Measurements from ENCODE around the gene SLC35A2.
A peak's percentile ranks its signal among the peaks of the same experiment; 100 is the strongest.

Gene SLC35A2

GRCh38 chrX:48923771-48924170, 12.3 kb upstream of the SLC35A2 start:
- DNase-seq (ENCODE audit: low read depth): no peak
- TF ChIP-seq CTCF (IDR thresholded peaks at IDR 0.05; ENCODE audit: low read depth, low read length) (no peak), POLR2A (IDR thresholded peaks at IDR 0.05; ENCODE audit: extremely low read depth, insufficient read length) (no peak), MAX (IDR thresholded peaks at IDR 0.05; ENCODE audit: low read depth, low read length) (no peak), MYC (IDR thresholded peaks at IDR 0.05; ENCODE audit: low read depth, low read length) (no peak)
- no peak overlapping the region for H3K4me3 ChIP-seq (ENCODE audit: low read depth, low read length)

GRCh38 chrX:48920718-48921104, 9.3 kb upstream of the SLC35A2 start:
- TF ChIP-seq POLR2A (IDR thresholded peaks at IDR 0.05; ENCODE audit: extremely low read depth, insufficient read length) (no peak), CTCF (IDR thresholded peaks at IDR 0.05; ENCODE audit: low read depth, low read length) (no peak), MAX (IDR thresholded peaks at IDR 0.05; ENCODE audit: low read depth, low read length) (no peak), MYC (IDR thresholded peaks at IDR 0.05; ENCODE audit: low read depth, low read length) (no peak)
- H3K4me3 ChIP-seq (ENCODE audit: low read depth, low read length): no peak overlapping the region
- DNase-seq (ENCODE audit: low read depth): no peak

GRCh38 chrX:48919947-48920717, 8.7 kb upstream of the SLC35A2 start:
- TF ChIP-seq MYC (IDR thresholded peaks at IDR 0.05; ENCODE audit: low read depth, low read length): no peak
- TF ChIP-seq POLR2A (IDR thresholded peaks at IDR 0.05; ENCODE audit: extremely low read depth, insufficient read length): no peak
- no peak for TF ChIP-seq CTCF (IDR thresholded peaks at IDR 0.05; ENCODE audit: low read depth, low read length)
- TF ChIP-seq MAX (IDR thresholded peaks at IDR 0.05; ENCODE audit: low read depth, low read length): no peak
- H3K4me3 ChIP-seq (ENCODE audit: low read depth, low read length): no peak overlapping the region
- DNase-seq (ENCODE audit: low read depth): no peak

- no peak for DNase-seq (ENCODE audit: low read depth)
- H3K4me3 ChIP-seq (ENCODE audit: low read depth, low read length): peak overlapping the region; percentile 28
- TF ChIP-seq MYC (IDR thresholded peaks at IDR 0.05; ENCODE audit: low read depth, low read length) (no peak), MAX (IDR thresholded peaks at IDR 0.05; ENCODE audit: low read depth, low read length) (no peak), CTCF (IDR thresholded peaks at IDR 0.05; ENCODE audit: low read depth, low read length) (no peak), POLR2A (IDR thresholded peaks at IDR 0.05; ENCODE audit: extremely low read depth, insufficient read length) (no peak)
Observed at GRCh38 chrX:48919360-48919841, 8.0 kb upstream of the SLC35A2 start.

GRCh38 chrX:48918643-48919340, 7.3 kb upstream of the SLC35A2 start, which contains the start of gene PIM2:
PIM2 (minus strand) TSS chrX:48919024; CDS start chrX:48918834, 190 bp downstream.
- DNase-seq (ENCODE audit: low read depth): peak; percentile 96
- peak; percentile 85 for TF ChIP-seq MAX (IDR thresholded peaks at IDR 0.05; ENCODE audit: low read depth, low read length)
- peak; percentile 88 for TF ChIP-seq POLR2A (IDR thresholded peaks at IDR 0.05; ENCODE audit: extremely low read depth, insufficient read length)
- TF ChIP-seq CTCF (IDR thresholded peaks at IDR 0.05; ENCODE audit: low read depth, low read length): no peak
- peak; percentile 72 for TF ChIP-seq MYC (IDR thresholded peaks at IDR 0.05; ENCODE audit: low read depth, low read length)

More at GRCh38 chrX:48918643-48919340, 7.3 kb upstream of the SLC35A2 start, which contains the start of gene PIM2:
- H3K4me3 ChIP-seq (ENCODE audit: low read depth, low read length): peak within 1 kb of the TSS; percentile 86

Measured in NB4 (cell line).